PC-3 (cell line): ENCODE results near the gene ITLN2. TPM values are rescaled to one million over a fixed set of nuclear protein-coding genes. Genes with fewer than 3 reads are reported as not detected.

Experiments
- ATAC-seq: fragments of 200-7000 bp; cut with Tn5 transposase; 2 replicates; pipeline ENCODE4 v1.9.1; 2020; ENCODE audit warnings: mild to moderate bottlenecking, moderate library complexity
- BruUV-seq: library from RNA; stranded (reverse); fragments of 400-500 nt; replicated peaks from 2 replicates; lab custom pipeline; 2021; lab: Mats Ljungman, UMichigan
- CTCF ChIA-PET: fragments of 300-600 bp; sonication (Branson Sonifier 250); formaldehyde crosslinking; loops from one replicate; lab custom pipeline; 2022; ENCODE audit warnings: antibody characterized with exemption; lab: Charles Lee
- POLR2A ChIA-PET: fragments of 300-600 bp; sonication (Branson Sonifier 250); formaldehyde crosslinking; loops from one replicate; lab custom pipeline; 2022; ENCODE audit warnings: antibody characterized with exemption; ENCODE audit not compliant: unreplicated experiment; lab: Charles Lee
- DNase-seq: peaks from one replicate; pipeline ENCODE4 v3.0.0-alpha.2; 2015
- H2AFZ ChIP-seq: fragments of 300-600 bp; sonication (generic); 2 replicates; pipeline ENCODE4 v1.6.0; 2016; ENCODE audit warnings: antibody characterized with exemption, low read length
- H3F3A ChIP-seq: fragments of 300-600 bp; sonication (generic); one replicate; pipeline ENCODE4 v1.6.0; 2017; ENCODE audit warnings: antibody characterized with exemption, low read length, control low read depth, mild to moderate bottlenecking; ENCODE audit not compliant: unreplicated experiment
- H3K27ac ChIP-seq: fragments of 300-600 bp; sonication (generic); 2 replicates; pipeline ENCODE4 v1.5.1; 2016; ENCODE audit warnings: mild to moderate bottlenecking, low read length
- H3K27me3 ChIP-seq: fragments of 300-600 bp; sonication (generic); 2 replicates; pipeline ENCODE4 v1.6.1; 2016; ENCODE audit warnings: low read length, mixed read lengths
- H3K36me3 ChIP-seq: fragments of 300-600 bp; sonication (generic); 2 replicates; pipeline ENCODE4 v1.6.1; 2016; ENCODE audit warnings: low read depth, mixed run types, low read length, mixed read lengths
- H3K4me1 ChIP-seq: fragments of 300-600 bp; sonication (generic); 2 replicates; pipeline ENCODE4 v1.5.1; 2016; ENCODE audit warnings: low read length; ENCODE audit not compliant: insufficient read depth
- H3K4me2 ChIP-seq: fragments of 300-600 bp; sonication (generic); 2 replicates; pipeline ENCODE4 v1.6.0; 2016; ENCODE audit warnings: low read length
- H3K4me3 ChIP-seq: fragments of 300-600 bp; sonication (generic); 2 replicates; pipeline ENCODE4 v1.5.1; 2016; ENCODE audit warnings: mild to moderate bottlenecking, low read length, mixed read lengths
- H3K79me2 ChIP-seq: fragments of 300-600 bp; sonication (generic); 2 replicates; pipeline ENCODE4 v1.6.1; 2017; ENCODE audit warnings: low read length, mixed read lengths
- H3K9ac ChIP-seq: fragments of 300-600 bp; sonication (generic); 2 replicates; pipeline ENCODE4 v1.6.0; 2016; ENCODE audit warnings: mild to moderate bottlenecking, low read length
- H3K9me2 ChIP-seq: fragments of 300-600 bp; sonication (generic); replicated peaks from 2 replicates; pipeline ENCODE4 v1.6.1; 2016; ENCODE audit warnings: mixed run types, low read length, mixed read lengths
- H3K9me3 ChIP-seq: fragments of 300-600 bp; sonication (generic); 2 replicates; pipeline ENCODE4 v1.6.1; 2016; ENCODE audit warnings: low read length, mixed read lengths
- H4K20me1 ChIP-seq: fragments of 300-600 bp; sonication (generic); 2 replicates; pipeline ENCODE4 v1.6.1; 2016; ENCODE audit warnings: low read length, mixed read lengths
- EZH2 ChIP-seq: fragments of 300-600 bp; sonication (generic); IDR thresholded peaks from one replicate; pipeline ENCODE4 v1.6.1; 2017; ENCODE audit warnings: antibody characterized with exemption, mild to moderate bottlenecking, low read length; ENCODE audit not compliant: unreplicated experiment
- EZH2phosphoT487 ChIP-seq: fragments of 300-600 bp; sonication (generic); IDR thresholded peaks from 2 replicates; pipeline ENCODE4 v1.6.1; 2018; ENCODE audit warnings: mild to moderate bottlenecking, antibody characterized with exemption, low read length, borderline replicate concordance
- intact Hi-C: fragments of 100-400 bp; cut with micrococcal nuclease; formaldehyde crosslinking; loops from 2 replicates; pipeline ENCODE4 v1.9.0; 2023
- total RNA-seq: library from RNA; depleted of rRNA; stranded (reverse); fragments of >200 nt; gene quantifications from 2 replicates; pipeline ENCODE4 v1.2.3, GENCODE V29; 2014
- TF ChIP-seq, protein P1 (sequence below): fragments of 300-600 bp; sonication (generic); conservative IDR thresholded peaks from 2 replicates; pipeline ENCODE4 v1.5.1; 2017; ENCODE audit warnings: antibody characterized with exemption, low read depth, mild to moderate bottlenecking, low read length

Gene ITLN2
- total RNA-seq, 1 experiment from 2014 or later = not detected

- ChIA-PET POLR2A (no interaction called here), CTCF (no interaction called here)
- no peak for ATAC-seq
- intact Hi-C loops = no loop called here
- no peaks in the 10 kb centered on the region for H3K36me3 ChIP-seq
- no peaks in the 10 kb centered on the region for H4K20me1 ChIP-seq
- H3K27ac ChIP-seq = no peak overlapping the region
- H3K9me2 ChIP-seq = no peaks in the 10 kb centered on the region
- H3F3A ChIP-seq = peaks cover 11% of the 10 kb centered on the region
- peaks cover 12% of the 10 kb centered on the region for H3K4me1 ChIP-seq
- H3K27me3 ChIP-seq = no peaks in the 10 kb centered on the region
- no peak overlapping the region for H3K9ac ChIP-seq
- no peak overlapping the region for H3K4me2 ChIP-seq
- no peaks in the 10 kb centered on the region for H3K79me2 ChIP-seq
- TF ChIP-seq, protein P1, sequence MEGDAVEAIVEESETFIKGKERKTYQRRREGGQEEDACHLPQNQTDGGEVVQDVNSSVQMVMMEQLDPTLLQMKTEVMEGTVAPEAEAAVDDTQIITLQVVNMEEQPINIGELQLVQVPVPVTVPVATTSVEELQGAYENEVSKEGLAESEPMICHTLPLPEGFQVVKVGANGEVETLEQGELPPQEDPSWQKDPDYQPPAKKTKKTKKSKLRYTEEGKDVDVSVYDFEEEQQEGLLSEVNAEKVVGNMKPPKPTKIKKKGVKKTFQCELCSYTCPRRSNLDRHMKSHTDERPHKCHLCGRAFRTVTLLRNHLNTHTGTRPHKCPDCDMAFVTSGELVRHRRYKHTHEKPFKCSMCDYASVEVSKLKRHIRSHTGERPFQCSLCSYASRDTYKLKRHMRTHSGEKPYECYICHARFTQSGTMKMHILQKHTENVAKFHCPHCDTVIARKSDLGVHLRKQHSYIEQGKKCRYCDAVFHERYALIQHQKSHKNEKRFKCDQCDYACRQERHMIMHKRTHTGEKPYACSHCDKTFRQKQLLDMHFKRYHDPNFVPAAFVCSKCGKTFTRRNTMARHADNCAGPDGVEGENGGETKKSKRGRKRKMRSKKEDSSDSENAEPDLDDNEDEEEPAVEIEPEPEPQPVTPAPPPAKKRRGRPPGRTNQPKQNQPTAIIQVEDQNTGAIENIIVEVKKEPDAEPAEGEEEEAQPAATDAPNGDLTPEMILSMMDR = no peak
- no peak for TF ChIP-seq EZH2
- no peak for TF ChIP-seq EZH2phosphoT487
- no peak for DNase-seq
- BruUV-seq = no TSS peak
- no peaks in the 10 kb centered on the region for H3K9me3 ChIP-seq
- no peak overlapping the region for H2AFZ ChIP-seq
- H3K4me3 ChIP-seq = no peak overlapping the region
These were observed 42.7 kb downstream of the ITLN2 start for GRCh38 chr1:160911925-160912324.

- intact Hi-C loops = no loop called here
- no TSS peak for BruUV-seq
- H3K4me2 ChIP-seq = no peak overlapping the region
- H3K9ac ChIP-seq = no peak overlapping the region
- no peaks in the 10 kb centered on the region for H3K9me2 ChIP-seq
- H3K79me2 ChIP-seq = no peaks in the 10 kb centered on the region
- H3K9me3 ChIP-seq = no peaks in the 10 kb centered on the region
- CTCF ChIA-PET = no interaction called here
- DNase-seq (no peak), ATAC-seq (no peak)
- TF ChIP-seq EZH2 = no peak
- TF ChIP-seq EZH2phosphoT487 = no peak
- no peaks in the 10 kb centered on the region for H3K36me3 ChIP-seq
- H3F3A ChIP-seq = peaks cover 10% of the 10 kb centered on the region
- peaks cover 10% of the 10 kb centered on the region for H3K4me1 ChIP-seq
- H3K27ac ChIP-seq = no peak overlapping the region
- H3K27me3 ChIP-seq = no peaks in the 10 kb centered on the region
- no peak overlapping the region for H2AFZ ChIP-seq
- H4K20me1 ChIP-seq = no peaks in the 10 kb centered on the region
- H3K4me3 ChIP-seq = no peak overlapping the region
- POLR2A ChIA-PET = no interaction called here
These were observed 43.2 kb downstream of the ITLN2 start for GRCh38 chr1:160911441-160911840.

DNA sequence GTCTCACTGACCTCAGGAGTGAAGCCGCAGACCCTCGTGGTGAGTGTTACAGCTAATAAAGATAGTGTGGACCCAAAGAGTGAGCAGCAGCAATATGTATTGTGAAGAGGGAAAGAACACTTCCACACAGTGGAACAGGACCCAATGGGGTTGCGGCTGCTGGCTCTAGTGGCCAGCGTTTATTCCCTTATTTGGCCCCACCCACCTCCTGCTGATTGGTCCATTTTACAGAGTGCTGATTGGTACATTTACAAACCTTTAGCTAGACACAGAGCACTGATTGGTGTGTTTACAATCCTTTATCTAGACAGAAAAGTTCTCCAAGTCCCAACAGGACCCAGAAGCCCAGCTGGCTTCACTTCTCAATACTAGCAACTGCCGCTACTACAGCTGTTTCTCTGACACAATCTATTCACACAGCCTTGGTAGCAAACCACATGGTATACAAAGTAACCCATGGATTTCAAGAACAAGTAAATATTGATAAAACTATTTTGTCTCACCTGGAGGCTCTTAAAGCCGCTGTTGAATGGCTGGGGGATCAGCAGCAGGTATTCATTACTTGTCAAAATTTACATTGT is 44.3 kb downstream of the ITLN2 start:
- no TSS peak for BruUV-seq
- no peaks in the 10 kb centered on the region for H3K27me3 ChIP-seq
- ATAC-seq = no peak
- H4K20me1 ChIP-seq = no peaks in the 10 kb centered on the region
- no peaks in the 10 kb centered on the region for H3K36me3 ChIP-seq
- no peaks in the 10 kb centered on the region for H3K79me2 ChIP-seq
- ChIA-PET POLR2A (no interaction called here), CTCF (no interaction called here)
- no peak overlapping the region for H3K9ac ChIP-seq
- H3K4me2 ChIP-seq = no peak overlapping the region
- H3K4me3 ChIP-seq = no peak overlapping the region
- no peaks in the 10 kb centered on the region for H3K4me1 ChIP-seq
- H3K27ac ChIP-seq = no peak overlapping the region
- TF ChIP-seq, protein P1 = no peak
- no peak for TF ChIP-seq EZH2
- TF ChIP-seq EZH2phosphoT487 = no peak
- intact Hi-C loops = no loop called here
- no peaks in the 10 kb centered on the region for H3K9me3 ChIP-seq
- no peaks in the 10 kb centered on the region for H3K9me2 ChIP-seq
- no peak overlapping the region for H2AFZ ChIP-seq
- no peaks in the 10 kb centered on the region for H3F3A ChIP-seq
- no peak for DNase-seq
